ENCODE data around the gene STEEP1.

DNA sequence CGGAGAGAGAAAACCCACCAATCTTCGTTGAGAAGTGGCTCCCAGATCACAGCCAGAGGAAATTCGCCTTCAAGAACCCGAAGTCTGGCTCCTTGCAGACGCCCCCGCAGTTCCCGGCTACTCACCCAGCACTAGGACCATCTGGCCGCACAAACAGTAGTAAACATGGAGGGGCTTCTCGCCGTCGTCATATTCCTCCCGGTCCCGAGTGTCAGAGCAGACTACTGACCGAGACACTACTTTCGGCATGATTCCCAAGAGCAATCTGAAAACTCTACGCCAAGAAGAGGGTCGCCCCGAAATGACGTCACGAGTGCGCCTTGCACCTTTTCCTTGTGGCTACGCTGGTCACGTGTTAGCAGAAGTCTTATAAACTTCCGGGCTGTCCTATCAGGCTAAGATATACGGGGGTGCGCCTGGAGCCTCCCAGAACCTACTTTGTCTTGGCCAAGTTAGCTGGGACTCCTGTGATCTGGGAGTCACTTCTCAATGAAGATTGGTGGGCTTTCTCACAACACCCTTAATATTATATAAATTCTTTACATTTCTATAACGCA, at the start of gene STEEP1:
- TF ChIP-seq, protein P1, sequence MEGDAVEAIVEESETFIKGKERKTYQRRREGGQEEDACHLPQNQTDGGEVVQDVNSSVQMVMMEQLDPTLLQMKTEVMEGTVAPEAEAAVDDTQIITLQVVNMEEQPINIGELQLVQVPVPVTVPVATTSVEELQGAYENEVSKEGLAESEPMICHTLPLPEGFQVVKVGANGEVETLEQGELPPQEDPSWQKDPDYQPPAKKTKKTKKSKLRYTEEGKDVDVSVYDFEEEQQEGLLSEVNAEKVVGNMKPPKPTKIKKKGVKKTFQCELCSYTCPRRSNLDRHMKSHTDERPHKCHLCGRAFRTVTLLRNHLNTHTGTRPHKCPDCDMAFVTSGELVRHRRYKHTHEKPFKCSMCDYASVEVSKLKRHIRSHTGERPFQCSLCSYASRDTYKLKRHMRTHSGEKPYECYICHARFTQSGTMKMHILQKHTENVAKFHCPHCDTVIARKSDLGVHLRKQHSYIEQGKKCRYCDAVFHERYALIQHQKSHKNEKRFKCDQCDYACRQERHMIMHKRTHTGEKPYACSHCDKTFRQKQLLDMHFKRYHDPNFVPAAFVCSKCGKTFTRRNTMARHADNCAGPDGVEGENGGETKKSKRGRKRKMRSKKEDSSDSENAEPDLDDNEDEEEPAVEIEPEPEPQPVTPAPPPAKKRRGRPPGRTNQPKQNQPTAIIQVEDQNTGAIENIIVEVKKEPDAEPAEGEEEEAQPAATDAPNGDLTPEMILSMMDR (IDR thresholded peaks at IDR 0.05 in 2 of 3, conservative IDR thresholded peaks at IDR 0.05 in 1 of 3; ENCODE audit: borderline replicate concordance in 1 of 3, insufficient read depth in 1 of 3, low read depth in 2 of 3, low read length in 2 of 3), result no peak
- TF ChIP-seq YY1 (IDR thresholded peaks at IDR 0.05; ENCODE audit: extremely low read depth, insufficient replicate concordance, low read depth, low read length) (no peak), EZH2 (IDR thresholded peaks at IDR 0.05) (no peak)
- TF ChIP-seq, protein P2, sequence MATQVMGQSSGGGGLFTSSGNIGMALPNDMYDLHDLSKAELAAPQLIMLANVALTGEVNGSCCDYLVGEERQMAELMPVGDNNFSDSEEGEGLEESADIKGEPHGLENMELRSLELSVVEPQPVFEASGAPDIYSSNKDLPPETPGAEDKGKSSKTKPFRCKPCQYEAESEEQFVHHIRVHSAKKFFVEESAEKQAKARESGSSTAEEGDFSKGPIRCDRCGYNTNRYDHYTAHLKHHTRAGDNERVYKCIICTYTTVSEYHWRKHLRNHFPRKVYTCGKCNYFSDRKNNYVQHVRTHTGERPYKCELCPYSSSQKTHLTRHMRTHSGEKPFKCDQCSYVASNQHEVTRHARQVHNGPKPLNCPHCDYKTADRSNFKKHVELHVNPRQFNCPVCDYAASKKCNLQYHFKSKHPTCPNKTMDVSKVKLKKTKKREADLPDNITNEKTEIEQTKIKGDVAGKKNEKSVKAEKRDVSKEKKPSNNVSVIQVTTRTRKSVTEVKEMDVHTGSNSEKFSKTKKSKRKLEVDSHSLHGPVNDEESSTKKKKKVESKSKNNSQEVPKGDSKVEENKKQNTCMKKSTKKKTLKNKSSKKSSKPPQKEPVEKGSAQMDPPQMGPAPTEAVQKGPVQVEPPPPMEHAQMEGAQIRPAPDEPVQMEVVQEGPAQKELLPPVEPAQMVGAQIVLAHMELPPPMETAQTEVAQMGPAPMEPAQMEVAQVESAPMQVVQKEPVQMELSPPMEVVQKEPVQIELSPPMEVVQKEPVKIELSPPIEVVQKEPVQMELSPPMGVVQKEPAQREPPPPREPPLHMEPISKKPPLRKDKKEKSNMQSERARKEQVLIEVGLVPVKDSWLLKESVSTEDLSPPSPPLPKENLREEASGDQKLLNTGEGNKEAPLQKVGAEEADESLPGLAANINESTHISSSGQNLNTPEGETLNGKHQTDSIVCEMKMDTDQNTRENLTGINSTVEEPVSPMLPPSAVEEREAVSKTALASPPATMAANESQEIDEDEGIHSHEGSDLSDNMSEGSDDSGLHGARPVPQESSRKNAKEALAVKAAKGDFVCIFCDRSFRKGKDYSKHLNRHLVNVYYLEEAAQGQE (IDR thresholded peaks at IDR 0.05; ENCODE audit: low read depth), result no peak
